Retinal pigment epithelial cell (primary cell): ENCODE results near the gene IFITM5.
"Not testable (repeated sequence)": the region's sequence is repeated elsewhere in the genome, so short reads cannot be mapped to it uniquely, and the experiment has no call there.

Experiments
- DNase-seq: peaks from one replicate; pipeline ENCODE4 v3.0.0-alpha.2; 2010; ENCODE audit warnings: low read depth
- H3K4me3 ChIP-seq: 2 replicates; pipeline ENCODE4 v1.5.1; 2011; ENCODE audit warnings: mild to moderate bottlenecking, low read length, control low read depth, moderate library complexity
- CTCF ChIP-seq: conservative IDR thresholded peaks from 2 replicates; pipeline ENCODE4 v1.5.1; 2011; ENCODE audit warnings: low read depth, low read length, control low read depth, inconsistent platforms

Gene IFITM5

GRCh38 chr11:337711-338110, 38.4 kb upstream of the IFITM5 start:
- H3K4me3 ChIP-seq: no peak overlapping the region
- no peak for TF ChIP-seq CTCF

GRCh38 chr11:336659-337198, 37.4 kb upstream of the IFITM5 start:
- no peak overlapping the region for H3K4me3 ChIP-seq
- no peak for DNase-seq
- TF ChIP-seq CTCF: no peak

More at GRCh38 chr11:337711-338110, 38.4 kb upstream of the IFITM5 start:
- DNase-seq: no peak

GRCh38 chr11:335779-336658, 36.7 kb upstream of the IFITM5 start:
- no peak overlapping the region for H3K4me3 ChIP-seq
- DNase-seq: no peak
- TF ChIP-seq CTCF: no peak

GRCh38 chr11:334264-334994, 35.1 kb upstream of the IFITM5 start:
- no peak for DNase-seq
- TF ChIP-seq CTCF: no peak
- no peak overlapping the region for H3K4me3 ChIP-seq

GRCh38 chr11:333616-334263, 34.4 kb upstream of the IFITM5 start:
- not testable (repeated sequence) for H3K4me3 ChIP-seq, DNase-seq

- no peak overlapping the region for H3K4me3 ChIP-seq
- DNase-seq: no peak
These were observed 33.5 kb upstream of the IFITM5 start for GRCh38 chr11:332651-333480.

More at GRCh38 chr11:332651-333480, 33.5 kb upstream of the IFITM5 start:
- no peak for TF ChIP-seq CTCF
